ENCODE measurements around the gene TMEM14A.
"Not testable (repeated sequence)": the region's sequence is repeated elsewhere in the genome, so short reads cannot be mapped to it uniquely, and the experiment has no call there.

The TMEM14A gene, protein sequence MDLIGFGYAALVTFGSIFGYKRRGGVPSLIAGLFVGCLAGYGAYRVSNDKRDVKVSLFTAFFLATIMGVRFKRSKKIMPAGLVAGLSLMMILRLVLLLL

DNA sequence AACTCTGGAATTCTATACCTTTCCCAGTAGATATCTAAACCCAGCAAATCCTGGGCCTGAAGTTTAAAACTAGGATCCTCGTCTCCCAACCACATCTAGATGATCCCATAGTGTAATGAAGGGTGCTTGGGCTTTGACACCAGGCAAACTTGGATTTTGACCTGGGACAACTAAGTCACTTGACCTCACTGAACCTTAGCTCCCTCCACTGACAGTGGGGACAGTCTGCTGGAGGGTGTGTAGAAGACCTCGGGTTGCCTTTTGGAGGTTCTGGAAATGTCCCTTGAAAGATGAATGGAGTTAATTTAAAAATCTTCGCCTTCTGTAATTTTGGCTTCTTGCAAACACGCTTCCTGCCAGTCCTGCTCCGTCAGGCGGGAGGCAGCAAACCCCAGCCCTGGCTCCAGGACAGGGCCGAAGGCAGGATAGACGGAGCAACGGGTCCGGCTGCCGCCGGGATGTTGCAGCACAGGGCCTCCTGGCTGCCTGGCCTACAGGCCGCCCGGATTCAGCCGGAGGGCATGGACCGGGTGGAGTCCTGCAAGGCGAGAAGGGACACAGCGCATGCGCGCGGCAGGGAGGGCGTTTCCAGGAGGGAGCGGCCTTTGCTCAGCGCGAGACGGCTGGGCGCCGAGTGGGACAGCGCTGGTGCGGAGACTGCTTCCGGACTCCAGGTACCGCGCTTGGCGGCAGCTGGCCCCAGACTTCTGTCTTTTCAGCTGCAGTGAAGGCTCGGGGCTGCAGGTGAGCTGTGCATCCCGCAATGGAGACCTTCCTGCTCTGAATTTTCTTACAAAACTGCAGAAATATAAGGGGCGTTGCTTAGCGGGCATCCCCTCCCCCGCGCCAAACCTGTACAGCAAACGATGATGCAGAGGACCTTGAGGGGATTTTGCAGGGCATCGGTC is at the start of gene TMEM14A:
TMEM14A (plus strand) TSS at position 612 of the 908 bp plus-strand sequence. CDS start 5,990 bp downstream, outside the sequence.
- DNase-seq, result peak; percentile 75

DNA sequence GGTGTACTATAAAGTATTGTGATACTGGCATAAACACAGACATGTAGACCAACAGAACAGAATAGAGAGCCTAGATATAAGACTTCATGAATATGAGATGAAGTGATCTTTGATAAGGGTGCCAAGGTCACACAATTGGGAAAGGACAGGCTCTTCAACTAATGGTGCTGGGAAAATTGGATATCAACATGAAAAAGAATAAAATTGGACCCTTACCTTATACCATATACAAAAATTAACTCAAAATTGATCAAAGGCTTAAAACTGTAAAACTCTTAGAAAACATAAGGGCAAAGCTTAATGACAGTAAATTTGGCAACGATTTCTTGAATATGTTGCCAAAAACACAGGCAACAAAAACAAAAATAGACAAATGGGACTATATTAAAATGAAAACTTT is 49.3 kb upstream of the TMEM14A start:
- no peak for DNase-seq

- DNase-seq, result no peak
Measured at GRCh38 chr6:52622810-52623209, 48.1 kb upstream of the TMEM14A start.

DNA sequence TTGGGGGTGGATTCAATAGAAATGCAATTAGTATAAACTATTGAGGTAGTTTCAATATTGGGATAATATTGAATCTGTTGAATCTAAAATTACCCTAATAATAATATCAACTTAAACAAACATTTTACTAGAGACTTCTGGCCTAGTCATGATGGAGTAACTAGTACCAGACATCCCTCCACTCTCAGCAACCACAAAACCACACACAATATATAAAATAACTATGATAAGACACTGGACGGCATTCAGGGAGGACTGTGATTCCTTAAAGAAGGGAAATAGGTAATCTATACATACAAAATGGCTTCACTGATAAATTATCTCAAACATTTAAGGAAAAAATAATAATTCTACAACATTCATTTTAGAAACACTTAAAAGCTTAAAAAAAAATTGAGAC is 38.9 kb upstream of the TMEM14A start:
- no peak for DNase-seq

DNA sequence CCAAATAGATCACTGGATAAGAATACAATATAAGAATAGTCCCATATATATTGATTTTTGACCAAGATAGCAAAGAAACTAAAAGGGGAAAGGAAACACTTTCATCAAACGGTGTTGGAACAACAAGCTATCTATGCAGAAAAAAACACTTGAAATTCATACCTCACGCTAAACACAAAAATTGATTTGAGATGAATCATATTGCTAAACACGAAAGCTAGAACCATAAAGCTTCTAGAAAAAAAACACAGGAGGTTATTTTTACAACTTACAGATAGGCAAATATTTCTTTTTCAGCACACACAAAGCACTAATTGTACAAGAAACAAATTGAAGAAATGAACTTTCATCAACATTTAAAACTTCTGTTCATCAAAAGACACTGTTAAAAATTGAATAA is 36.7 kb upstream of the TMEM14A start:
- DNase-seq, result no peak

DNA sequence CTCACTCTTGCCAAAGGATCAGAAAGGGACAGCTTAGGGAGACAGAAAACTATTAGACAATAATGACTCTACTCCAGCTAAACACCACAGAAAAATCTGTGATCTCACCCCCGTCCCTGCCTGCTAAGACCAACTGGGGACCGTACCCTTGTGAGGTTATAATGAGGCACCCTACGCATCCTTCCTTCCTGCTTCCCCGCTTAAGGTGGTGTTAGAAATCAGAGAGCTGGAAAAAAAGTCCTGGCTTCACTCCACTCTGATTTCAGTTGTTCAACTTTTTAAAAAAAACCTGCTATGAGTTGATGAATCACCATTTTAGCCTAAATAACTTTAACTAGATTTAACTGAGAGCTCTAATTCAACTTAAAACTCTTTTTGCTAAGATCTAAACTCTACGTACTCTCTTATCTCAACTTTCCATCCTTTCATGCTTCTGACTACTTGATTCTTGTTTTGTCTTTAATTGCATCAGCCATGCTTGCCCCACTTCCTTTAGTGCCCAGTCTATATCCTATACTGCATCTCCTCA is 35.8 kb upstream of the TMEM14A start:
- DNase-seq, result no peak

DNA sequence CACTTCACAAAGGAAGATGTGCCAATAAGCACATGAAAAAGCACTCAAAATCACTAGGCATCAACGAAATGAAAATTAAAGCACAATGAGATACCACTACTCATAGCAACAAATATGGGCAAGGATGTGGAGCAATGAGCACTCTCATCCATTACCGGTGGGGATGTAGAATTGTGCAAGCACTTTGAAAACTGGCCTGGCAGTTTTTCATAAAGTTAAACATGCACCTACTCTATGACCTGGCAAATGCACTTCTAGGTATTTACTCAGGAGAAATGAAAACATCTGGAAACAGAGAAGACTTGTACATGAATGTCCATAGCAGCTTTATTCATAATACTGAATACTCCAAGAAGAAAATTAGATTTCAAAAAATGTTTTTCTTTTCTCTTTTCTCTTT is 34.1 kb upstream of the TMEM14A start:
- DNase-seq, result no peak

GRCh38 chr6:52639493-52639892 is 31.4 kb upstream of the TMEM14A start:
- DNase-seq, result no peak

- no peak for DNase-seq
Measured at GRCh38 chr6:52640170-52640569, 30.7 kb upstream of the TMEM14A start.

DNA sequence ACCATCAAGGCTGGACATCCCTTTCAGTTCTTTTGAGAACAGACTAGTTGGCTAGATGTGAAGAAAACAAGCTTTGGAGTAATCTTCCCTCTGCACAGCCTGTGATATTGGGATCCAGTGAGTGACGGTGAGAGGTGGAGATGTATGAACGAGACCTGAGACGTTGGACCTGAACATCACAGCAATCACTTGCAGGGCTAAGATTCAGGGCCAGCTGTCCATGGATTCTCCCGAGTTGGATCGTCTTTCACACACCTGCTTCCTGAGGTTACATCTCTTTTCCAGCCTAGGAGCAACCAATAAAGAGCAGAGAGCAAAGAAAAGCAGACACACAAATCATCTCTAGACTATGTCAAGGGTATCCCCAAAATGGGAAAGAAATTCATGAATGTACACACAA is 30.0 kb upstream of the TMEM14A start:
- DNase-seq, result no peak

DNA sequence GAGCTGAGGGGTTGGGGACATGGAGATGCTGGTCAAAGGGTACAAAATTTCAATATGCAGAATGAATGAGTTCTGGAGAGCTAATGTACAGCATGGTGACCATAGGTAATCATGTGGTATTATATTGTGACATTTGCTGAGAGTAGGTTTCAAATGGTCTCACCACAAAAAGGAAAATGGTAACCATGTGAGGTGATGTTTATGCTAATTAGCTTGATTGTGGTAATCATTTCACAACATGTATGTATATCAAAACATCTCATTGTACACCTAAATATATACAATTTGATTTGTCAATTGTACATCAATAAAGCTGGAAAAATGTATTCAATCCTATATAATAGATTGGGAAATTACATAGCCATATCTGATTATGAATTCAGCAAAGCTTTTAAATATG is 29.5 kb upstream of the TMEM14A start:
- no peak for DNase-seq

DNA sequence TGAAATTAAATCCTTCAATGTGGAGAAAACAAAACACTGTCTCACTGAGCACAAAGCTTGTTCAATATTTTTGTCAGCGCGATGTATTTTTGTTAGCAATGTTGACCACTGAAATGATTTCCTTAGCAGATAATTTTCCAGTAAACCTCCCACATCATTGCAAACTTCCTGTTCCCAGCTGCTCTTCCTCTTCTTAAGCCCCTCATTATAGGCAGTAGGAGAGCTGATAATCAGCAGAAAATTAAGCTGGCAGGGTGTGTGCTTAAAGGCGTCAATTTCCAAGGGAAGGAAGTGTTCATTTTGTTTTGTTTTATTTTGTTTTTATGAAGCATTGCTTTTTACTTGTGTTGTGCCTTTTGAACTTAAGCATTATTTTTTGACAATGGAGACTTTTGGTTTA is 29.1 kb upstream of the TMEM14A start:
- no peak for DNase-seq

GRCh38 chr6:52642368-52642767 is 28.5 kb upstream of the TMEM14A start:
- no peak for DNase-seq

DNA sequence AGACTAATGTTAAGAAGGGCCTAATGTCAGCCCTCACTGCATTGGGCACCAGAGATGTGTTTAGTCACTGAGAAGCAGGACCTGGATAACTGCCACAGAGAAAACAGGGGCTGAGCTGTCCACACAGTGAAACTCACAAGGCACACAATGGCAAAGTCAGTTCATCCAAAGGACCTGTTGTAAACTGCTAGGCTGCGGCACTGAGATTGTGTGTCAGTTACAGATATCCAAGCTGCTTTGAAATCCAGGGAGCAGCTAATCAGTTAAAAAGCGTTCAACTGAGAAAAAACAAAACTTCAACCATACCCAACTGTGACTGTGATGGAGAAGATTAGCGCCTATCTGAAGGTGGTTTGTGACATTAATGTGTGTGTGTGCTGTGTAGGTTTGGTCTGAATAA is 27.8 kb upstream of the TMEM14A start:
- DNase-seq, result no peak

DNA sequence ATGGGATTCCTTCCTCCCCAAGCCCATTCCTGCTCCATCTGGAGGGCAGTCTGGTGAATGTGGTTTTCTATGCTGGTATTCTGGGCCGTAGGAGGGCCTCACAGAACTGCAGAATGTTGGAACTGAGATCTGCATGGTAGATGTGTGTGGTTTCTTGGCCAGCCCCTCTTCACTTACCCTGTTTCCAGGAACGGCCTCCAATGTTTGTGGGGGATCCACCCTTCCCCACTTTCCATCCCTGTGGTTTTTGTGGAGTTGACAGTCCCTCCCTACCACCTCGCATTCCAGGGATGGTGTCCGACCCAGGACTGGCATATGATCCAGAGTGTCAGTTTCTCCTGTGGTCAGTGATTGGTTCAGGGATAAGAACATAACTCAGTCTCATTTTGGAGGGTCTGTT is 26.7 kb upstream of the TMEM14A start:
- DNase-seq, result no peak

- no peak for DNase-seq
Measured at GRCh38 chr6:52645976-52646375, 24.9 kb upstream of the TMEM14A start.

- no peak for DNase-seq
Measured at GRCh38 chr6:52647199-52647598, 23.7 kb upstream of the TMEM14A start.

DNA sequence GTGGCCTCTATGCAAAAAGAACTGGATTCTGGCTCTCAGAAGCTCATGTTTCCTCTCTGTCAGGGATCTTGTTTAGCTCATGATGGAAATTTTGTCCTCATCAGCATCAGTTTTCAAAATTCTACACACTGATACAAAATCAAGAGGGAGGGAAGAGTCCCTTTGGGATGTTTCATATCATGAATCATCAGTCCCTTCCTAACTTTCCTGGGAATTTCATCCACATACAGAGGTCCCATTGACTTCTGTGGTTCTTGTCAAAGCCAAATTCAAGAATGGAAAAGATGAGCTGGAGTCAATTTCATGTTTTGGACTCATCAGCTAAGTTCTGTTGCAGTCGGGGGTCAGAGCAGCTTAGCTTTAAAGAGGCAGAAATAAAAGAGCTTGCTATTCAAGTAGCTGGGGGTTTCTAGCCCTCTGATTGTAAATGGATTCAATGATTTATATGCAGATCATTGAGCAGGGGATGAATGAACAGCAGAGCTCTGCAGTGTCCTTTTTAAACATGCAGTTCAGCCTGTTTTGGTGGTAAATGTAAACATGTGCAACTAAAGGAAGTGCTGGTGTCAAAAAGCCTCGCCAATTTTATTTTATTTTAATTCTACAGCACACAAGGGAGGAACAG is 21.3 kb upstream of the TMEM14A start:
- no peak for DNase-seq

- DNase-seq, result no peak
Measured at GRCh38 chr6:52650941-52651340, 20.0 kb upstream of the TMEM14A start.

DNA sequence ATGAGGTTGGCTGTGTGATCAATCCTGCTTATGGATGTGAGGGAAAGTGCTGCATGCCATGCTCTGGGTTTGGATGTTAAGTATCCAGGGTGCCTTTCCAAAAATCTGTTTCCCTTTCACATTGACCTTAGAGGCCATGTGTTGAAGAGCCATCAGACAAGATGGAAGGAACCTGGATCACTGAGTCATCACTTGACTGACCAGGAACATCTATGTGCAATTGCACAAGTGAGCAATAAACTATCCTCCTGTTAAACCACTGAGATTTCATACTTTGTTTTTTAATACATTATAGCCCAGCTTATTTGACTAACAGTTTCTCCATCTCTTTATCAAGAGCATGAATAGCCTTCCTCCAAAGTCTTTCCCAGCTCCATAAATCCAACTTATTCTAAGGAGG is 17.8 kb upstream of the TMEM14A start:
- DNase-seq, result no peak

GRCh38 chr6:52654007-52654406 is 16.9 kb upstream of the TMEM14A start:
- DNase-seq, result no peak

DNA sequence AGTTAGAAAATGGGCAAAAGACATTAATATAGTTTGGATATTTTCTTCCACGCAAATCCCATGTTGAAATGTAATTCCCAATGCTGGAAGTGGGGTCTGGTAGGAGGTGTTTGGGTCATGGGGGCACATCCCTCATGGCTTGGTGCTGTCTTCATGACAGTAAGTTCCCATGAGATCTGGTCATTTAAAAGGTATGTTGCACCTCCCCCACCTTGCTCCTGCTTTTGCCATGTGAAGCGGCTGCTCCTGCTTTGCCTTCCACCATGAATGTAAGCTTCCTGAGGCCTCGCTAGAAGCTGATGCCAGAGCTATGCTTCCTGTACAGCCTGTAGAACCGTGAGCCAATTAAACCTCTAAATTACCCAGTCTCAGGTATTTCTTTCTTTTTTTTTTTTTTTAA is 16.3 kb upstream of the TMEM14A start:
- DNase-seq, result no peak

GRCh38 chr6:52655941-52656340 is 15.0 kb upstream of the TMEM14A start:
- not testable (repeated sequence) for DNase-seq

- DNase-seq, result no peak
Measured at GRCh38 chr6:52657870-52658269, 13.0 kb upstream of the TMEM14A start.

Data from NCI-H2171 (cell line).